ENCODE measurements around the gene NLRP8. TPM values are rescaled to one million over a fixed set of nuclear protein-coding genes. Genes with fewer than 3 reads are reported as not detected.
"Not testable (repeated sequence)": the region's sequence is repeated elsewhere in the genome, so short reads cannot be mapped to it uniquely, and the experiment has no call there.

Gene NLRP8
- polyA plus RNA-seq, 1 experiment, result not detected

DNA sequence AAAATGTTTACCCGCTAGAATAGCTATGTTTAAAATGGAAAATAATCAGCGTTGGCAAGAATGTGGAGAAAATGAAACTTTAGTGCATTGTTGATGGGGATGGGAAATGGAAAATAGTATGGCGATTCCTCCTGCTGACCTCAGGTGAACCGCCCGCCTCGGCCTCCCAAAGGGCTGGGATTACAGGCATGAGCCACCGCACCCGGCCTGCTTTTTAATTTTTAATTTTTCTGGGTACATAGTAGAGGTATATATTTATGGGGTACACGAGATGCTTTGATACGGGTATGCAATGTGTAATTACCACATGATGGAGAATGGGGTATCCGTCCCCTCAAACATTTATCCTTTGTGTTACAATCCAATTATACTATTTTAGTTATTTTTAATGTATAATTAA lies 7.3 kb upstream of the NLRP8 start:
- TF ChIP-seq, protein P1, sequence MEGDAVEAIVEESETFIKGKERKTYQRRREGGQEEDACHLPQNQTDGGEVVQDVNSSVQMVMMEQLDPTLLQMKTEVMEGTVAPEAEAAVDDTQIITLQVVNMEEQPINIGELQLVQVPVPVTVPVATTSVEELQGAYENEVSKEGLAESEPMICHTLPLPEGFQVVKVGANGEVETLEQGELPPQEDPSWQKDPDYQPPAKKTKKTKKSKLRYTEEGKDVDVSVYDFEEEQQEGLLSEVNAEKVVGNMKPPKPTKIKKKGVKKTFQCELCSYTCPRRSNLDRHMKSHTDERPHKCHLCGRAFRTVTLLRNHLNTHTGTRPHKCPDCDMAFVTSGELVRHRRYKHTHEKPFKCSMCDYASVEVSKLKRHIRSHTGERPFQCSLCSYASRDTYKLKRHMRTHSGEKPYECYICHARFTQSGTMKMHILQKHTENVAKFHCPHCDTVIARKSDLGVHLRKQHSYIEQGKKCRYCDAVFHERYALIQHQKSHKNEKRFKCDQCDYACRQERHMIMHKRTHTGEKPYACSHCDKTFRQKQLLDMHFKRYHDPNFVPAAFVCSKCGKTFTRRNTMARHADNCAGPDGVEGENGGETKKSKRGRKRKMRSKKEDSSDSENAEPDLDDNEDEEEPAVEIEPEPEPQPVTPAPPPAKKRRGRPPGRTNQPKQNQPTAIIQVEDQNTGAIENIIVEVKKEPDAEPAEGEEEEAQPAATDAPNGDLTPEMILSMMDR (IDR thresholded peaks at IDR 0.05; ENCODE audit: insufficient read depth, low read depth, low read length), result no peak

GRCh38 chr19:55950566-55950965 lies 2.9 kb downstream of the NLRP8 start:
- H3K36me3 ChIP-seq (ENCODE audit: control insufficient read depth, insufficient read depth, low read length); POLR2A ChIA-PET; H3K4me3 ChIP-seq (ENCODE audit: low read depth, low read length); DNase-seq (ENCODE audit: low read depth); CTCF ChIA-PET; H3K27me3 ChIP-seq (ENCODE audit: control insufficient read depth, insufficient read depth, low read length): not testable (repeated sequence)

More for the DNA sequence above, 7.3 kb upstream of the NLRP8 start:
- POLR2A ChIA-PET, result no interaction called here
- H3K4me3 ChIP-seq (ENCODE audit: low read depth, low read length), result no peak overlapping the region
- CTCF ChIA-PET, result no interaction called here
- no peaks in the 10 kb centered on the region for H3K36me3 ChIP-seq (ENCODE audit: control insufficient read depth, insufficient read depth, low read length)
- DNase-seq (ENCODE audit: low read depth), result no peak
- no peaks in the 10 kb centered on the region for H3K27me3 ChIP-seq (ENCODE audit: control insufficient read depth, insufficient read depth, low read length)

- Histone ChIP-seq H3K4me3 (ENCODE audit: low read depth, low read length) (no peak overlapping the region), H3K36me3 (ENCODE audit: control insufficient read depth, insufficient read depth, low read length) (no peaks in the 10 kb centered on the region), H3K27me3 (ENCODE audit: control insufficient read depth, insufficient read depth, low read length) (no peaks in the 10 kb centered on the region)
- TF ChIP-seq, protein P1 (IDR thresholded peaks at IDR 0.05; ENCODE audit: insufficient read depth, low read depth, low read length), result no peak
- CTCF ChIA-PET, result interaction anchor here (0.5 kb wide), 1 partner anchor 21 kb away, joined by 3 read pairs; no protein-coding TSS in a partner anchor
- no peak for DNase-seq (ENCODE audit: low read depth)
- POLR2A ChIA-PET, result no interaction called here
Measured at GRCh38 chr19:55956431-55956830, 8.8 kb downstream of the NLRP8 start.

DNA sequence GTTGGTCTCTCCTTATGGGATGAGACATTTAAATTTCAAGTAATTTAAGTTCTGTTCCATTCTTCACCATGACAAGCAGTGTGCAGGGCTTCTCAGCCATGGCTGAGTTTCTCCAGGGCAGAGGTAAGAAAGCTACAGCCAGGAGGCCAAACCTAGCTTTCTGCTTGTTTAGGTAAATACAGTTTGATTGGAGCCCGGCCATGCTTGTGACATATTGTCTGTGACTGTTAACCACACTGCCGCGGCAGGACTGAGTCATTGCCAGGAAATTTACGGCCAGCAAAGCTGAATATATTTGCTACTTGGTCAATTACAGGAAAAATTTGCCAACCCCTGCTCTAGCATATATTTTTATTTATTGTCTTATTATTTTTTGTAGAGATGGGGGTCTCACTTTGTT lies 10.7 kb downstream of the NLRP8 start:
- ChIA-PET CTCF (no interaction called here), POLR2A (no interaction called here)

GRCh38 chr19:55959996-55960675 lies 12.5 kb downstream of the NLRP8 start:
- Histone ChIP-seq H3K27me3 (ENCODE audit: control insufficient read depth, insufficient read depth, low read length) (no peaks in the 10 kb centered on the region), H3K4me3 (ENCODE audit: low read depth, low read length) (no peak overlapping the region), H3K36me3 (ENCODE audit: control insufficient read depth, insufficient read depth, low read length) (no peaks in the 10 kb centered on the region)
- ChIA-PET CTCF (no interaction called here), POLR2A (no interaction called here)
- no peak for DNase-seq (ENCODE audit: low read depth)
- TF ChIP-seq, protein P1 (IDR thresholded peaks at IDR 0.05; ENCODE audit: insufficient read depth, low read depth, low read length), result no peak

More for the DNA sequence above, 10.7 kb downstream of the NLRP8 start:
- Histone ChIP-seq H3K4me3 (ENCODE audit: low read depth, low read length) (no peak overlapping the region), H3K36me3 (ENCODE audit: control insufficient read depth, insufficient read depth, low read length) (no peaks in the 10 kb centered on the region), H3K27me3 (ENCODE audit: control insufficient read depth, insufficient read depth, low read length) (no peaks in the 10 kb centered on the region)
- TF ChIP-seq, protein P1 (IDR thresholded peaks at IDR 0.05; ENCODE audit: insufficient read depth, low read depth, low read length), result no peak
- DNase-seq (ENCODE audit: low read depth), result no peak

DNA sequence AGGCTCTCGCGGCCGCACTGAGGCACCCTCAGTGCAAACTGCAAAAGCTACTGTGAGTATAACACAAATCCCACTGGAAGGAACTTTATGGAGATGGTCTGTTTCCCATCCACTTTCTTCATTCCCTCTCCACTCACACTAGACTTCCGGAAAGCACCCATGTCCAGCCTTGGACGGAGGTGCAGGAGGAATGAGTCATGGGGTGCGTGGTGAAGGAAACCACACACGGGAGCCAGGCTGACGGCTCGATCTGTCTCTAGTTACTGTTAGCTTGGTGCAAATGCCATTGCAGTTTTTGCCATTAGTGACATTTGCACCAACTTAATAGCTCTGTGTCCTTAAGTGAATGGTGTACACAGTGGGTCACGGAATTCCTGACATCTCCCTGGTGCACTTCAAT lies 14.6 kb downstream of the NLRP8 start:
- POLR2A ChIA-PET, result no interaction called here
- H3K4me3 ChIP-seq (ENCODE audit: low read depth, low read length), result no peak overlapping the region
- TF ChIP-seq, protein P1 (IDR thresholded peaks at IDR 0.05; ENCODE audit: insufficient read depth, low read depth, low read length), result no peak

More for the DNA sequence above, 14.6 kb downstream of the NLRP8 start:
- CTCF ChIA-PET, result no interaction called here
- no peak for DNase-seq (ENCODE audit: low read depth)
- H3K27me3 ChIP-seq (ENCODE audit: control insufficient read depth, insufficient read depth, low read length), result no peaks in the 10 kb centered on the region
- no peaks in the 10 kb centered on the region for H3K36me3 ChIP-seq (ENCODE audit: control insufficient read depth, insufficient read depth, low read length)

Data from BJ (cell line).